Measurements from ENCODE around the gene KDM7A. TPM values are rescaled to one million over a fixed set of nuclear protein-coding genes. Genes with fewer than 3 reads are reported as not detected.

The KDM7A gene
- total and polyA plus RNA-seq, 2 of the 4 experiments (the other 2 are of a cell fraction) = 1.5 to 2.3 TPM

DNA sequence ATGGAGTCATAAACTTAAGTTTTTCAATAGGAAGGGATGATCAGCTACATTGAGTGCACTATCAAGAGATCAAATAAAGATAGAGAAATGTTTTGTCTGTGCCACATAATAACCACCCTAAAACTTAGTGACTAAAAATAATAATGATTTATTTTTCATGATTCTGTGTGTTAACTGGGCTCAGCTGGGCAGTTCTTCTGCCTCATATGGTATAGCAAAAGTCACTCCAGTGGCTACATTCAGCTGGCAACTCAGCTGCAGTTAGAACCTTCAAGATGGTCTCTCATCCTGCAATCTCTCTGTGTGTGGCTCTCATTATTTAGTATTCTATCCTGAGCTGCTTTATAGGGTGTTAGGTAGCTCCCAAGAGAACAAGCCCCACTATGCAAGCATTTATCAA lies 106.2 kb downstream of the KDM7A start:
- Histone ChIP-seq H3K9me3 (ENCODE audit: control insufficient read depth, insufficient read depth, low read length) (peaks cover 7% of the 10 kb centered on the region), H3K4me3 (ENCODE audit: insufficient read depth, low read depth, low read length) (no peak overlapping the region), H4K8ac (ENCODE audit: low read depth in 2 of 2, low read length in 2 of 2) (no peak overlapping the region), H2BK120ac (ENCODE audit: low read depth, low read length) (no peak overlapping the region), H2AK9ac (replicated peaks; ENCODE audit: low read depth, low read length, poor library complexity) (no peak overlapping the region), H2AFZ (replicated peaks; ENCODE audit: low read length, poor library complexity) (no peak overlapping the region), H4K91ac (ENCODE audit: insufficient read depth, low read depth, low read length) (no peak overlapping the region), H2AK5ac (ENCODE audit: low read depth, low read length) (no peak overlapping the region), H3K18ac (ENCODE audit: low read depth, low read length) (no peak overlapping the region), H2BK5ac (ENCODE audit: low read depth, low read length, poor library complexity, severe bottlenecking) (no peak overlapping the region), H3K36me3 (ENCODE audit: control insufficient read depth, insufficient read depth, low read length) (no peaks in the 10 kb centered on the region), H3K14ac (replicated peaks; ENCODE audit: low read depth, low read length) (no peak overlapping the region), H3K27ac (ENCODE audit: insufficient read depth, low read length) (no peak overlapping the region), H3K56ac (ENCODE audit: extremely low read depth, insufficient read depth, low read length) (no peak overlapping the region), H3K9me1 (ENCODE audit: insufficient read depth, low read length) (no peaks in the 10 kb centered on the region), H3K79me1 (ENCODE audit: low read depth in 1 of 2, low read length in 2 of 2) (no peaks in the 10 kb centered on the region), H3K4me1 (ENCODE audit: control insufficient read depth, insufficient read depth, low read length) (no peaks in the 10 kb centered on the region), H3K27me3 (ENCODE audit: control insufficient read depth, insufficient read depth, low read length) (peaks cover 8% of the 10 kb centered on the region), H2BK15ac (ENCODE audit: low read depth, low read length) (no peak overlapping the region), H3K4me2 (ENCODE audit: low read depth, low read length) (no peak overlapping the region), H4K20me1 (ENCODE audit: insufficient read depth, low read length) (no peaks in the 10 kb centered on the region), H3K4ac (ENCODE audit: low read depth, low read length) (no peak overlapping the region), H4K5ac (ENCODE audit: low read depth, low read length) (no peak overlapping the region), H3K23ac (ENCODE audit: low read depth, low read length) (no peak overlapping the region), H2BK20ac (ENCODE audit: low read depth, low read length) (no peak overlapping the region), H3K9ac (ENCODE audit: low read depth, low read length) (no peak overlapping the region)
- in situ Hi-C loops (cut with MboI; ENCODE audit: low sequenced_read_pairs) (no loop called here), intact Hi-C loops (cut with micrococcal nuclease) (no loop called here), dilution Hi-C loops (cut with HindIII; ENCODE audit: low sequenced_read_pairs, unreplicated experiment) (no loop called here)
- CTCF ChIA-PET = no interaction called here
- ATAC-seq (ENCODE audit: low read depth) = no peak
- BruUV-seq (replicated peaks) = no TSS peak
- POLR2A ChIA-PET (ENCODE audit: unreplicated experiment) = no interaction called here
- no peak for DNase-seq
- TF ChIP-seq FOS (IDR thresholded peaks at IDR 0.05; ENCODE audit: low read depth, low read length) = no peak
